ENCODE measurements around the gene CD209.
"Not testable (repeated sequence)": the region's sequence is repeated elsewhere in the genome, so short reads cannot be mapped to it uniquely, and the experiment has no call there.

The CD209 gene

GRCh38 chr19:7781157-7781556 is 33.8 kb upstream of the CD209 start:
- Histone ChIP-seq H3K36me3 (replicated peaks) (no peaks in the 10 kb centered on the region), H3K9me3 (peaks cover 2% of the 10 kb centered on the region; the same call in 1 of the 2 replicates), H3K4me1 (no peaks in the 10 kb centered on the region), H3K27me3 (ENCODE audit: low read depth) (peaks cover 49% of the 10 kb centered on the region), H3K4me3 (no peak overlapping the region)
- in situ Hi-C loops (cut with MboI; ENCODE audit: low sequenced_read_pairs), result no loop called here
- no peak for DNase-seq (ENCODE audit: low spot score in 2 of 2)

GRCh38 chr19:7779631-7780486 is 32.5 kb upstream of the CD209 start:
- no peak for DNase-seq (ENCODE audit: low spot score in 2 of 2)
- Histone ChIP-seq H3K4me3 (no peak overlapping the region), H3K36me3 (replicated peaks) (no peaks in the 10 kb centered on the region), H3K4me1 (no peaks in the 10 kb centered on the region), H3K9me3 (peaks cover under 1% of the 10 kb centered on the region; the same call in 1 of the 2 replicates), H3K27me3 (ENCODE audit: low read depth) (peaks cover 49% of the 10 kb centered on the region)
- in situ Hi-C loops (cut with MboI; ENCODE audit: low sequenced_read_pairs), result loop anchor here (5.0 kb wide), 1 partner anchor 73 kb away; no protein-coding TSS in a partner anchor

- H3K4me3 ChIP-seq, result no peak overlapping the region
- no peak for DNase-seq (ENCODE audit: low spot score in 2 of 2)
- peaks cover 38% of the 10 kb centered on the region for H3K27me3 ChIP-seq (ENCODE audit: low read depth)
- in situ Hi-C loops (cut with MboI; ENCODE audit: low sequenced_read_pairs), result loop anchor here (5.0 kb wide), 1 partner anchor 71 kb away; no protein-coding TSS in a partner anchor
- no peaks in the 10 kb centered on the region for H3K36me3 ChIP-seq (replicated peaks)
- H3K4me1 ChIP-seq, result no peaks in the 10 kb centered on the region
- no peaks in the 10 kb centered on the region for H3K9me3 ChIP-seq
Measured at GRCh38 chr19:7778081-7778480, 30.7 kb upstream of the CD209 start.

- in situ Hi-C loops (cut with MboI; ENCODE audit: low sequenced_read_pairs), result loop anchor here (5.0 kb wide), 1 partner anchor 68 kb away; no protein-coding TSS in a partner anchor
- H3K27me3 ChIP-seq (ENCODE audit: low read depth), result peaks cover 21% of the 10 kb centered on the region
- no peaks in the 10 kb centered on the region for H3K4me1 ChIP-seq
- no peaks in the 10 kb centered on the region for H3K36me3 ChIP-seq (replicated peaks)
- no peaks in the 10 kb centered on the region; the same call in 1 of the 2 replicates for H3K9me3 ChIP-seq
- DNase-seq (ENCODE audit: low spot score in 2 of 2), result no peak
- no peak overlapping the region for H3K4me3 ChIP-seq
Measured at GRCh38 chr19:7775761-7776160, 28.4 kb upstream of the CD209 start.

- Histone ChIP-seq H3K9me3 (no peaks in the 10 kb centered on the region; the same call in 1 of the 2 replicates), H3K27me3 (ENCODE audit: low read depth) (peaks cover 7% of the 10 kb centered on the region; the same call in 1 of the 2 replicates), H3K4me3 (no peak overlapping the region), H3K4me1 (no peaks in the 10 kb centered on the region), H3K36me3 (replicated peaks) (no peaks in the 10 kb centered on the region)
- in situ Hi-C loops (cut with MboI; ENCODE audit: low sequenced_read_pairs), result no loop called here
- no peak for DNase-seq (ENCODE audit: low spot score in 2 of 2)
Measured at GRCh38 chr19:7773841-7774240, 26.5 kb upstream of the CD209 start.

- Histone ChIP-seq H3K4me3 (no peak overlapping the region), H3K36me3 (replicated peaks) (no peaks in the 10 kb centered on the region), H3K9me3 (no peaks in the 10 kb centered on the region; the same call in 1 of the 2 replicates), H3K4me1 (no peaks in the 10 kb centered on the region), H3K27me3 (ENCODE audit: low read depth) (peaks cover 3% of the 10 kb centered on the region; the same call in 1 of the 2 replicates)
- no peak for DNase-seq (ENCODE audit: low spot score in 2 of 2)
- in situ Hi-C loops (cut with MboI; ENCODE audit: low sequenced_read_pairs), result no loop called here
Measured at GRCh38 chr19:7772752-7773291, 25.5 kb upstream of the CD209 start.

- in situ Hi-C loops (cut with MboI; ENCODE audit: low sequenced_read_pairs), result no loop called here
- Histone ChIP-seq H3K4me3 (no peak overlapping the region), H3K27me3 (ENCODE audit: low read depth) (peaks cover 3% of the 10 kb centered on the region; the same call in 1 of the 2 replicates), H3K9me3 (no peaks in the 10 kb centered on the region; the same call in 1 of the 2 replicates), H3K4me1 (no peaks in the 10 kb centered on the region), H3K36me3 (replicated peaks) (no peaks in the 10 kb centered on the region)
- DNase-seq (ENCODE audit: low spot score in 2 of 2), result no peak
Measured at GRCh38 chr19:7771072-7771471, 23.7 kb upstream of the CD209 start.

- DNase-seq (ENCODE audit: low spot score in 2 of 2), result no peak
- Histone ChIP-seq H3K36me3 (replicated peaks) (no peaks in the 10 kb centered on the region), H3K4me3 (no peak overlapping the region), H3K9me3 (no peaks in the 10 kb centered on the region; the same call in 1 of the 2 replicates), H3K27me3 (ENCODE audit: low read depth) (peaks cover 3% of the 10 kb centered on the region; the same call in 1 of the 2 replicates), H3K4me1 (no peaks in the 10 kb centered on the region)
- in situ Hi-C loops (cut with MboI; ENCODE audit: low sequenced_read_pairs), result no loop called here
Measured at GRCh38 chr19:7769171-7769570, 21.8 kb upstream of the CD209 start.

- in situ Hi-C loops (cut with MboI; ENCODE audit: low sequenced_read_pairs), result no loop called here
- no peaks in the 10 kb centered on the region for H3K4me1 ChIP-seq
Measured at GRCh38 chr19:7767487-7767886, 20.2 kb upstream of the CD209 start.

GRCh38 chr19:7766535-7766934 is 19.2 kb upstream of the CD209 start:
- DNase-seq (ENCODE audit: low spot score in 2 of 2), result no peak

More at GRCh38 chr19:7767487-7767886, 20.2 kb upstream of the CD209 start:
- Histone ChIP-seq H3K9me3 (no peaks in the 10 kb centered on the region), H3K36me3 (replicated peaks) (no peaks in the 10 kb centered on the region), H3K4me3 (no peak overlapping the region), H3K27me3 (ENCODE audit: low read depth) (peaks cover 3% of the 10 kb centered on the region; the same call in 1 of the 2 replicates)
- no peak for DNase-seq (ENCODE audit: low spot score in 2 of 2)

GRCh38 chr19:7765043-7765442 is 17.7 kb upstream of the CD209 start:
- DNase-seq (ENCODE audit: low spot score in 2 of 2); H3K9me3 ChIP-seq; H3K27me3 ChIP-seq (ENCODE audit: low read depth); in situ Hi-C loops (cut with MboI; ENCODE audit: low sequenced_read_pairs); H3K4me1 ChIP-seq; H3K36me3 ChIP-seq (replicated peaks); H3K4me3 ChIP-seq: not testable (repeated sequence)

More at GRCh38 chr19:7766535-7766934, 19.2 kb upstream of the CD209 start:
- no peaks in the 10 kb centered on the region for H3K36me3 ChIP-seq (replicated peaks)
- H3K9me3 ChIP-seq, result no peaks in the 10 kb centered on the region
- no peaks in the 10 kb centered on the region for H3K4me1 ChIP-seq
- in situ Hi-C loops (cut with MboI; ENCODE audit: low sequenced_read_pairs), result no loop called here
- no peak overlapping the region for H3K4me3 ChIP-seq
- peaks cover 3% of the 10 kb centered on the region; the same call in 1 of the 2 replicates for H3K27me3 ChIP-seq (ENCODE audit: low read depth)

- H3K36me3 ChIP-seq (replicated peaks); H3K4me1 ChIP-seq; H3K4me3 ChIP-seq; in situ Hi-C loops (cut with MboI; ENCODE audit: low sequenced_read_pairs); DNase-seq (ENCODE audit: low spot score in 2 of 2); H3K27me3 ChIP-seq (ENCODE audit: low read depth); H3K9me3 ChIP-seq: not testable (repeated sequence)
Measured at GRCh38 chr19:7764157-7764556, 16.8 kb upstream of the CD209 start.

GRCh38 chr19:7763696-7764095 is 16.4 kb upstream of the CD209 start:
- Histone ChIP-seq H3K27me3 (ENCODE audit: low read depth) (peaks cover 3% of the 10 kb centered on the region; the same call in 1 of the 2 replicates), H3K4me1 (no peaks in the 10 kb centered on the region), H3K4me3 (no peak overlapping the region), H3K36me3 (replicated peaks) (no peaks in the 10 kb centered on the region), H3K9me3 (no peaks in the 10 kb centered on the region)
- in situ Hi-C loops (cut with MboI; ENCODE audit: low sequenced_read_pairs), result no loop called here
- no peak for DNase-seq (ENCODE audit: low spot score in 2 of 2)

All from HAP-1 (cell line).